SK-N-SH (cell line): ENCODE results near the gene ZNF106. TPM values are rescaled to one million over a fixed set of nuclear protein-coding genes. Genes with fewer than 3 reads are reported as not detected.

Source experiments
- CTCF ChIA-PET: fragments of 300-600, 350-600 bp; formaldehyde crosslinking; extraction: SDS; loops from one replicate; lab custom pipeline; 2021; lab: Yijun Ruan, JAX
- POLR2A ChIA-PET: fragments of 350-600 bp; sonication (Branson Sonifier 250); formaldehyde crosslinking; extraction: SDS; loops from one replicate; lab custom pipeline; 2020; ENCODE audit warnings: antibody characterized with exemption, inconsistent platforms; lab: Yijun Ruan, JAX
- DNase-seq: peaks from one replicate; pipeline ENCODE4 v3.0.0; 2012
- H2AFZ ChIP-seq: fragments of 200-600 bp; sonication (generic); 2 replicates; pipeline ENCODE4 v1.8.1; 2016; ENCODE audit warnings: antibody characterized with exemption, mild to moderate bottlenecking, low read depth
- H3F3A ChIP-seq: fragments of 200-600 bp; sonication (generic); replicated peaks from 2 replicates; pipeline ENCODE3; 2016; ENCODE audit warnings: antibody characterized with exemption, mild to moderate bottlenecking; ENCODE audit not compliant: insufficient read depth
- H3K27ac ChIP-seq, 2 experiments: fragments of 200-500 bp in 1 of 2; fragments of 200-600 bp in 1 of 2; sonication (Bioruptor generic) in 1 of 2; sonication (generic), shearing (Covaris generic) in 1 of 2; 2 replicates each; pipeline versions ENCODE4 v1.5.1 to v1.6.1; 2014 to 2016; ENCODE audit warnings: low read depth in 2 of 2, inconsistent platforms in 1 of 2, low read length in 1 of 2, mild to moderate bottlenecking in 1 of 2, mixed read lengths in 1 of 2
- H3K27me3 ChIP-seq: fragments of 200-600 bp; sonication (generic), shearing (Covaris generic); 2 replicates; pipeline ENCODE4 v1.6.1; 2016; ENCODE audit warnings: mixed run types; ENCODE audit not compliant: insufficient read depth
- H3K36me3 ChIP-seq, 2 experiments: fragments of 200-500 bp in 1 of 2; fragments of 200-600 bp in 1 of 2; sonication (Bioruptor generic) in 1 of 2; sonication (generic) in 1 of 2; replicated peaks in 1 of 2; 2 replicates each; pipeline versions ENCODE3 to v1.5.1; 2014 to 2016; ENCODE audit warnings: low read length in 1 of 2, mild to moderate bottlenecking in 1 of 2; ENCODE audit not compliant: insufficient read depth in 2 of 2, control insufficient read depth in 1 of 2
- H3K4me1 ChIP-seq, 2 experiments: fragments of 200-500 bp in 1 of 2; fragments of 200-600 bp in 1 of 2; sonication (Bioruptor generic) in 1 of 2; sonication (generic), shearing (Covaris generic) in 1 of 2; 2 replicates each; pipeline versions ENCODE4 v1.5.1 to v1.6.1; 2014 to 2016; ENCODE audit warnings: low read depth in 1 of 2, low read length in 1 of 2, mixed run types in 1 of 2; ENCODE audit not compliant: insufficient read depth in 2 of 2, control insufficient read depth in 1 of 2
- H3K4me2 ChIP-seq: fragments of 200-600 bp; sonication (generic), shearing (Covaris generic); 2 replicates; pipeline ENCODE4 v1.6.1; 2017; ENCODE audit warnings: mixed run types
- H3K4me3 ChIP-seq, 2 experiments: fragments of 200-500 bp in 1 of 2; fragments of 200-600 bp in 1 of 2; sonication (Bioruptor generic) in 1 of 2; sonication (generic), shearing (Covaris generic) in 1 of 2; 2 replicates each; pipeline versions ENCODE4 v1.5.1 to v1.8.1; 2014 to 2016; ENCODE audit warnings: low read depth in 2 of 2, inconsistent platforms in 1 of 2, low read length in 1 of 2, mild to moderate bottlenecking in 1 of 2, mixed read lengths in 1 of 2, moderate library complexity in 1 of 2
- H3K79me2 ChIP-seq: fragments of 200-600 bp; sonication (generic); 2 replicates; pipeline ENCODE4 v1.8.1; 2017; ENCODE audit warnings: mild to moderate bottlenecking; ENCODE audit not compliant: insufficient read depth
- H3K9ac ChIP-seq: fragments of 200-600 bp; sonication (generic); 2 replicates; pipeline ENCODE4 v1.6.1; 2017; ENCODE audit warnings: mixed run types
- H3K9me2 ChIP-seq: fragments of 200-600 bp; sonication (generic); 2 replicates; pipeline ENCODE4 v1.6.1; 2017; ENCODE audit warnings: mixed run types
- H3K9me3 ChIP-seq: fragments of 200-600 bp; sonication (generic); 2 replicates; pipeline ENCODE4 v1.6.1; 2017; ENCODE audit warnings: mixed run types, mild to moderate bottlenecking, moderate library complexity
- H4K20me1 ChIP-seq: fragments of 200-600 bp; sonication (generic); 2 replicates; pipeline ENCODE4 v1.6.1; 2017; ENCODE audit warnings: mild to moderate bottlenecking, mixed run types; ENCODE audit not compliant: insufficient read depth
- EZH2phosphoT487 ChIP-seq: fragments of 200-600 bp; sonication (generic); IDR thresholded peaks from 2 replicates; pipeline ENCODE4 v1.6.1; 2017; ENCODE audit warnings: low read depth, mixed run types, mild to moderate bottlenecking, antibody characterized with exemption, moderate library complexity, borderline replicate concordance
- GABPA ChIP-seq: IDR thresholded peaks from 2 replicates; pipeline ENCODE4 v1.4.0; 2012; ENCODE audit warnings: low read depth, mild to moderate bottlenecking
- JUND ChIP-seq: IDR thresholded peaks from 2 replicates; pipeline ENCODE4 v1.4.0; 2012
- MAX ChIP-seq: IDR thresholded peaks from 2 replicates; pipeline ENCODE4 v1.4.0; 2012; ENCODE audit warnings: low read depth
- MEF2A ChIP-seq: IDR thresholded peaks from 2 replicates; pipeline ENCODE4 v1.4.0; 2012; ENCODE audit warnings: low read depth, borderline replicate concordance
- NFIC ChIP-seq: IDR thresholded peaks from 2 replicates; pipeline ENCODE4 v1.4.0; 2012; ENCODE audit warnings: borderline replicate concordance
- NRF1 ChIP-seq: IDR thresholded peaks from 2 replicates; pipeline ENCODE4 v1.6.1; 2012; ENCODE audit warnings: low read depth, mild to moderate bottlenecking, low read length
- POLR2AphosphoS5 ChIP-seq: IDR thresholded peaks from 2 replicates; pipeline ENCODE4 v1.6.1; 2012; ENCODE audit warnings: low read depth, low read length
- RAD21 ChIP-seq: IDR thresholded peaks from 2 replicates; pipeline ENCODE4 v1.6.1; 2012; ENCODE audit warnings: mild to moderate bottlenecking, low read length
- RCOR1 ChIP-seq: fragments of 150-350 bp; IDR thresholded peaks from 2 replicates; pipeline ENCODE4 v1.6.1; 2017; ENCODE audit warnings: antibody characterized with exemption, low read length
- RXRA ChIP-seq: IDR thresholded peaks from 2 replicates; pipeline ENCODE4 v1.4.0; 2012; ENCODE audit warnings: low read depth, mild to moderate bottlenecking, borderline replicate concordance
- TAF1 ChIP-seq: IDR thresholded peaks from 2 replicates; pipeline ENCODE4 v1.6.1; 2012; ENCODE audit warnings: low read depth, mild to moderate bottlenecking, low read length, moderate library complexity, borderline replicate concordance
- TCF12 ChIP-seq: IDR thresholded peaks from 2 replicates; pipeline ENCODE4 v1.4.0; 2012
- TEAD4 ChIP-seq: IDR thresholded peaks from 2 replicates; pipeline ENCODE4 v1.4.0; 2012; ENCODE audit warnings: mild to moderate bottlenecking, borderline replicate concordance; ENCODE audit not compliant: insufficient read depth
- ZBTB33 ChIP-seq: IDR thresholded peaks from 2 replicates; pipeline ENCODE4 v1.4.0; 2012; ENCODE audit warnings: low read depth, borderline replicate concordance
- WGBS: methylation state at CpG from one replicate; pipeline ENCODE4 v1.1.6; 2017; ENCODE audit warnings: low lambda C conversion rate; 5-methylcytosine and 5-hydroxymethylcytosine counted together
- polyA plus RNA-seq, 3 experiments: library from polyadenylated mRNA; depleted of rRNA; stranded (reverse); fragments of >200 nt; gene quantifications; 2 replicates each; pipeline ENCODE4 v1.2.3, GENCODE V29; 2012
- TF ChIP-seq, protein P1 (sequence below): fragments of 150-350 bp; IDR thresholded peaks from 2 replicates; pipeline ENCODE4 v1.6.1; 2016; ENCODE audit warnings: mild to moderate bottlenecking, low read depth, low read length
- TF ChIP-seq, protein P2 (sequence below): fragments of 150-350 bp; IDR thresholded peaks from 2 replicates; pipeline ENCODE4 v1.6.1; 2017; ENCODE audit warnings: antibody characterized with exemption, low read length, low read depth, borderline replicate concordance

Gene ZNF106
- polyA plus RNA-seq, 1 of the 3 experiments (the other 2 are of a cell fraction): 8.9 TPM

DNA sequence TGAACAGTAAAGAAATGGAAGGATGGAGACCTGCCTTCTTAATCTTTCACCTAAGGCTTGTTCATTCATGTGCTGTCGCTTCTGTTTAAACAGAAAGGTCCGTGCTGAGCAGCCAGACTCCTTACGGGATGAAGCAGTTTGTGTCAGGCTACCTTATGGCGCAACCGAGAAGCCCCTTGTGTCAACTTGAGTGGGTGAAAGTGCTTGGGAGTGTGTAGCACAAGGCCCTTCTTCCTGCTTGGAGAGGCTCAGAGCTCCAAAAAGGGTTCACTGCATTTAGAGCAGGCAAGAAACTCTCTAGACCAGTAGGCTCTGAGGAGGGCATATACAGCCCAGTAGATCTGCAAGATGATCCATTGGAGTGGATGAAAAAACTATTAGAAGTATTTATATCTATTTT is 115.7 kb downstream of the ZNF106 start:
- Histone ChIP-seq H3K4me2 (no peak overlapping the region), H4K20me1 (no peaks in the 10 kb centered on the region), H3K4me1 (no peaks in the 10 kb centered on the region), H3F3A (no peaks in the 10 kb centered on the region), H2AFZ (no peak overlapping the region), H3K27ac (no peak overlapping the region), H3K4me3 (no peak overlapping the region), H3K9me2 (no peaks in the 10 kb centered on the region), H3K36me3 (no peaks in the 10 kb centered on the region), H3K27me3 (no peaks in the 10 kb centered on the region), H3K9me3 (no peaks in the 10 kb centered on the region), H3K79me2 (no peaks in the 10 kb centered on the region), H3K9ac (no peak overlapping the region)
- ChIA-PET CTCF (no interaction called here), POLR2A (no interaction called here)
- no peak for DNase-seq
- TF ChIP-seq POLR2AphosphoS5 (no peak), GABPA (no peak), NRF1 (no peak), ZBTB33 (no peak)
- WGBS: 90% methylated on average over 5 of the region's 5 CpGs

GRCh38 chr15:42374810-42375209 is 116.1 kb downstream of the ZNF106 start:
- H3K27me3 ChIP-seq: no peaks in the 10 kb centered on the region
- ChIA-PET POLR2A (no interaction called here), CTCF (interaction anchor here (1.8 kb wide), 1 partner anchor 10 kb away, joined by 5 read pairs; no protein-coding TSS in a partner anchor)
- TF ChIP-seq TCF12: no peak
- H3K9me2 ChIP-seq: no peaks in the 10 kb centered on the region
- no peak overlapping the region for H3K9ac ChIP-seq
- WGBS: 36% methylated on average over 1 of the region's 1 CpG
- H3K4me1 ChIP-seq: no peaks in the 10 kb centered on the region
- H3K27ac ChIP-seq: no peak overlapping the region
- H3K4me3 ChIP-seq: no peak overlapping the region
- H3F3A ChIP-seq: no peaks in the 10 kb centered on the region
- no peaks in the 10 kb centered on the region for H3K9me3 ChIP-seq
- no peak overlapping the region for H3K4me2 ChIP-seq
- H3K36me3 ChIP-seq: no peaks in the 10 kb centered on the region
- no peak for DNase-seq
- H2AFZ ChIP-seq: no peak overlapping the region
- no peaks in the 10 kb centered on the region for H3K79me2 ChIP-seq
- H4K20me1 ChIP-seq: no peaks in the 10 kb centered on the region

- no peak for DNase-seq
- no peak overlapping the region for H3K4me2 ChIP-seq
- H3K9ac ChIP-seq: no peak overlapping the region
- H3F3A ChIP-seq: no peaks in the 10 kb centered on the region
- no peak overlapping the region for H3K4me3 ChIP-seq
- no peaks in the 10 kb centered on the region for H3K9me3 ChIP-seq
- no peaks in the 10 kb centered on the region for H3K9me2 ChIP-seq
- H2AFZ ChIP-seq: no peak overlapping the region
- H3K4me1 ChIP-seq: no peaks in the 10 kb centered on the region
- ChIA-PET POLR2A (no interaction called here), CTCF (interaction anchor here (1.8 kb wide), 1 partner anchor 11 kb away, joined by 5 read pairs; no protein-coding TSS in a partner anchor)
- no peaks in the 10 kb centered on the region for H4K20me1 ChIP-seq
- H3K27ac ChIP-seq: no peak overlapping the region
- no peaks in the 10 kb centered on the region for H3K27me3 ChIP-seq
- no peaks in the 10 kb centered on the region for H3K36me3 ChIP-seq
- no peaks in the 10 kb centered on the region for H3K79me2 ChIP-seq
- WGBS: 82% methylated on average over 4 of the region's 4 CpGs
- no peak for TF ChIP-seq TAF1
- TF ChIP-seq TEAD4: no peak
- TF ChIP-seq, protein P1, sequence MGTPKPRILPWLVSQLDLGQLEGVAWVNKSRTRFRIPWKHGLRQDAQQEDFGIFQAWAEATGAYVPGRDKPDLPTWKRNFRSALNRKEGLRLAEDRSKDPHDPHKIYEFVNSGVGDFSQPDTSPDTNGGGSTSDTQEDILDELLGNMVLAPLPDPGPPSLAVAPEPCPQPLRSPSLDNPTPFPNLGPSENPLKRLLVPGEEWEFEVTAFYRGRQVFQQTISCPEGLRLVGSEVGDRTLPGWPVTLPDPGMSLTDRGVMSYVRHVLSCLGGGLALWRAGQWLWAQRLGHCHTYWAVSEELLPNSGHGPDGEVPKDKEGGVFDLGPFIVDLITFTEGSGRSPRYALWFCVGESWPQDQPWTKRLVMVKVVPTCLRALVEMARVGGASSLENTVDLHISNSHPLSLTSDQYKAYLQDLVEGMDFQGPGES: no peak
- no peak for TF ChIP-seq NFIC
- TF ChIP-seq EZH2phosphoT487: no peak
- no peak for TF ChIP-seq RXRA
- TF ChIP-seq, protein P2, sequence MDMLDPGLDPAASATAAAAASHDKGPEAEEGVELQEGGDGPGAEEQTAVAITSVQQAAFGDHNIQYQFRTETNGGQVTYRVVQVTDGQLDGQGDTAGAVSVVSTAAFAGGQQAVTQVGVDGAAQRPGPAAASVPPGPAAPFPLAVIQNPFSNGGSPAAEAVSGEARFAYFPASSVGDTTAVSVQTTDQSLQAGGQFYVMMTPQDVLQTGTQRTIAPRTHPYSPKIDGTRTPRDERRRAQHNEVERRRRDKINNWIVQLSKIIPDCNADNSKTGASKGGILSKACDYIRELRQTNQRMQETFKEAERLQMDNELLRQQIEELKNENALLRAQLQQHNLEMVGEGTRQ: no peak
- TF ChIP-seq MAX: no peak
- no peak for TF ChIP-seq RAD21
- TF ChIP-seq MEF2A: no peak
- TF ChIP-seq RCOR1: no peak
- TF ChIP-seq JUND: no peak
- TF ChIP-seq ZBTB33: no peak
- no peak for TF ChIP-seq NRF1
These were observed 117.0 kb downstream of the ZNF106 start for GRCh38 chr15:42373936-42374335.
